NCI-H2171 treated with DMSO at 0.1 percent for 48 hours (cell line): ENCODE measurements around the gene YAF2.

Source experiments
- DNase-seq: peaks from one replicate; lab custom pipeline; 2025; lab: John Stamatoyannopoulos, UW

The YAF2 gene

GRCh38 chr12:42238240-42239140, at the start of gene YAF2:
Gene YAF2 (minus strand): TSS chr12:42238248. CDS start chr12:42238180, 68 bp downstream.
- peak; percentile 77 for DNase-seq

- no peak for DNase-seq
These were observed 48.7 kb upstream of the YAF2 start for GRCh38 chr12:42286741-42287140.

GRCh38 chr12:42285431-42285830, 47.4 kb upstream of the YAF2 start:
- no peak for DNase-seq

- no peak for DNase-seq
These were observed 46.8 kb upstream of the YAF2 start for GRCh38 chr12:42284876-42285275.

GRCh38 chr12:42284157-42284556, 46.1 kb upstream of the YAF2 start:
- no peak for DNase-seq

GRCh38 chr12:42283739-42284138, 45.7 kb upstream of the YAF2 start:
- no peak for DNase-seq

GRCh38 chr12:42282294-42282693, 44.2 kb upstream of the YAF2 start:
- no peak for DNase-seq

- DNase-seq = no peak
These were observed 43.8 kb upstream of the YAF2 start for GRCh38 chr12:42281844-42282243.

- no peak for DNase-seq
These were observed 43.2 kb upstream of the YAF2 start for GRCh38 chr12:42281278-42281677.

- no peak for DNase-seq
These were observed 40.1 kb upstream of the YAF2 start for GRCh38 chr12:42278128-42278510.

GRCh38 chr12:42277396-42278127, 39.5 kb upstream of the YAF2 start:
- DNase-seq = no peak

GRCh38 chr12:42275499-42275898, 37.5 kb upstream of the YAF2 start:
- no peak for DNase-seq

- DNase-seq = no peak
These were observed 35.7 kb upstream of the YAF2 start for GRCh38 chr12:42273706-42274105.

GRCh38 chr12:42270596-42270995, 32.5 kb upstream of the YAF2 start:
- no peak for DNase-seq

GRCh38 chr12:42267413-42268190, 29.6 kb upstream of the YAF2 start:
- DNase-seq = no peak

GRCh38 chr12:42266579-42267230, 28.7 kb upstream of the YAF2 start:
- DNase-seq = no peak

GRCh38 chr12:42262271-42262670, 24.2 kb upstream of the YAF2 start:
- DNase-seq = no peak

- no peak for DNase-seq
These were observed 23.7 kb upstream of the YAF2 start for GRCh38 chr12:42261708-42262107.

- peak; percentile 7 for DNase-seq
These were observed 22.5 kb upstream of the YAF2 start for GRCh38 chr12:42260518-42260917.

- DNase-seq = no peak
These were observed 21.7 kb upstream of the YAF2 start for GRCh38 chr12:42259699-42260098.

GRCh38 chr12:42255866-42256261, 17.8 kb upstream of the YAF2 start:
- no peak for DNase-seq
